ENCODE measurements around the gene LARP6.
"Not testable (repeated sequence)": the region's sequence is repeated elsewhere in the genome, so short reads cannot be mapped to it uniquely, and the experiment has no call there.

Gene LARP6

DNA sequence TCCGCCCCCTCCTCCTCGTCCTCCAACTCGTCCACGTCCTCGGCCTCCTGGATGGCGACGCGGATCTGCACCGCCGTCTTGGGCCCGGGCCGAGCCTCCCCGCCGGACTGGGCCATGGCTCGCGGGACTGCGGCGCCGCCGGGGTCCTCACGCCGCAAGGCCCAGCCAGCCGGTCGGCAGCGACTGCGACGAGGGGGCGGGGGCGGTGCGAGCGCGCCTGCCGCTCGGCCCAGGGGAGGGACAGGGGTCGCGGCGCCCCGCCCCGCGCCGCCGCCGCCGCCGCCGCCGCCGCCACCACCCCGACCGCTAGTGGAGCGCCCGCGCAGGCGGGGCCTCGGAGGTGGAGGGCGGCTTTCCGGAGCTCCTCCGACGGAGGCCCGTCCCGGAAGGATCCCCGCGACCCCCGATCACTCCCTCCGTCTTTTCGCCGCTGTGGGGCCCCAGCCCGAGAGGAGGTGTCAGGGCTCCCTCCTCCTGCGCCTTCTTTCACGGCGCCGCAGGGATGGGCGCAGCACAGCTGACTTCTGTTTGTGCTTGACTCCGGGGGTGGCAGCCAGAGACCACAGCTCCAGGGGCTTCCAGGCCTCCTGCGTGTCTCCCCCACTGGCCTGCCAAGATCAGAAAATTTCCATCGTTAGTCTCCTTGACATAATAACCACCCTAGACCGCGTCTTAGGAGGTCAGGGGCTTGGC lies at the start of gene LARP6:
LARP6 (minus strand) TSS at position 185 of the 693 bp plus-strand sequence; CDS start at position 116, 69 bp downstream.
- peak; percentile 83 for DNase-seq

DNA sequence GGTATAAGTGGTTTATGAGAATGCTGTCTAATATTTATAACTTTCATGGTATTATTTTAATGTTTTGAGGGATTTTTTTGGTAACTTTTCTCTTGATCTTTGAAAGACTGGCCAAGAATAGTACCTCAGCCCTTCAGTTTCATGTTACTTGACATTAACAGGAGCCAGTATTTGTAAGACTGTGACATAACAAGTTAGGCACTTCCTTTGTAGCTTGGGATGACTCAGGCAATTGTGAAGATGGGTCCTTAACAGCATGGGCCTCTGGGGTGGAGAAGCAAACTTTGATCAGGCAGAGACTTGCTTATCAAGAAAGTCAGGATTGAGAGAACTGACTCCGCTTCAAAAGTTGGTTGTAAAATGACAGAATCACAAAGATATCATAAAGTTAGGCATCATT lies 48.1 kb upstream of the LARP6 start:
- DNase-seq, result no peak

DNA sequence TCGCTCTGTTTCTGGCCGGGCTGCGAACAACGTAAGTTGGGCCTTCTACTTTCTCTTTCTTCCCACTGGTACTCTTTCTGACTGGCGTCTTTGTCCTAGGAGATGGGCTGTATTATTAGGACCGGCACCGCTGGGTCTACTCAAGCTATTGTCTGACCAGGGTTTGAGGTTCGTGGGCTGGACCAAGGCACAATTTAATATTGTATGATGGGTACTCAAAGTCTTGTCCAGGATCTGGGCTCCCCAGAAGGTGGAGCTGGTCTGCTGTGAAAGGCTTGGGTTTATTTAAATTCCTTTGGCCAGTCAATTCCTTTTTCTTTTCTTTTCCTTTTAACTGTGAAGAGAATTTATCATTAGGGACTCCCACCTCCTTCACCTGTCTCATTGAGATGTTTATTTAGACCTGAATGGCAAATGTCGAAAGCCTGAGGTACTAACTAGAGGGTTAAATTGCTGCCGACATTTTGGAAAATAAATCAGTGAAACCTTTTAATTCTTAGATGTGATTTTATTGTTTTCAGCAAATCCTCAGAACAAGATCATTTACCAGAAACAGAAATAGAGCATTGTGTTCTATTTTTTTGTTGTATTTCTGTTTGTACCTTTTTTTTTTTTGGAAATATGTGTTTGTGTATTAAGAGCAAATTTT lies 39.1 kb upstream of the LARP6 start:
- DNase-seq, result no peak

DNA sequence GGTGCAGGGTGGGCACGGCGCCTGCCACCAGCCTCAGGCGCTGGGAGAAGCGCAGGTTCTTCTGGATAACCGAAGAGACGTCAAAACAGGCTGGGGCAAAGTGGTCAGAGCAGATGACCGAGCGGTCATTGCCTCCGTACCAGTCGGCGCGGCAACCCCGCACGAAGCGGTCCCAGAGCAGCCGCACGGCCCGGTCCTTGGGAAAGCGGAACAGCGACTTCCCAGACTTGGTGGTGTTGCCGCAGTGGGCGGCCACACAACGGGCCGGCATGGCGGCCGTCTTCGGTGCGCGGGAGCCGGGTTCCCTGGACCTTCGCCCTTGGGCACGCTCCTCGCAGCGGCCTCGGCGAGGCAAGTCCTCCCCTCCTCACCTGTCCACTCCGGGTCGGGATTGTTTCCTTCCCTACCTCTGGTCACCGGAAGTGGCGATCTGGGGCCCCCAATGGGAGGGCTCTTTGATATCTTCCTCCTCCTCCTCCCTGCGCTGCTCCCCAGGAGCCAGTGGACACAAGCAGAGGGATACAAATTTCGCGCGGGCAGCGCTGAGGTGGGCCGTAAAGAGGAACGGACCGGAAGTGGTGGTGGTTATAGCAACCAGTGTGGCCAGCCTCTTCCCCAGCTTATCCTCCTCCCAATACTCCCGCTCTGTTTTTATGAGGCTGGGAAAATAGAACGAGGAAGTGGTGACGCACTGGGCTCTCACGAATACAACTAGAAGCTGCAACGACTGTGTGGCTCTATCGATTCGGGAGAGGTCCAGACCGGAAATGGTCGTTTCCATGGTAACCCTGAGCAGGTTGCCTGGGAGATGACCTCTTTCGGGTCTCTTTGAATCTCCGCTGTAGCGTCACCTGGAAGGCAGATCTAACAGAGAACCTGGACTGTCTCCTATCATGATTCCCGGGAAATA lies 38.3 kb upstream of the LARP6 start, which contains the start of the genes LRRC49 and THAP10:
LRRC49 (plus strand) TSS at position 825 of the 910 bp plus-strand sequence; CDS start at position 894, 69 bp downstream.
THAP10 (minus strand) TSS at position 432 of the 910 bp plus-strand sequence; CDS start at position 271, 161 bp downstream.
- DNase-seq, result peak; percentile 98

DNA sequence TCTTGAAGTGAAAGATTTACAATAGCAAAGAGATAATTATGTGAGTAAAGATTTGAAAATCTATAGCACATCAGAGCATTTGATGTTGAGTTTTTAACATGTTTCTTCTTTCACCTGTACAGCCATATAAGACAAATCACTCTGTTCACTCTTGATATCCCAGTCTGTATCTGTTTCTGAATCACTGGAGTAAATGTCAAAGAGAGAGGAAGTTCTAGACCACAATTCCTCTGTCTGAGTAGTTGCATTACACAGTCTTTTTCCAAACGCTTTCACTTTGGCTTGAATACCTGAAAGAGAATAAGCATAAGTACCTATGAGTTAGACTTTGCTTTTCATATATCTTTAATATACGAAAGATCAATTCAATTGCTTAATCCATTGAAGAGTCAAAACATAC lies 28.4 kb upstream of the LARP6 start:
- no peak for DNase-seq

DNA sequence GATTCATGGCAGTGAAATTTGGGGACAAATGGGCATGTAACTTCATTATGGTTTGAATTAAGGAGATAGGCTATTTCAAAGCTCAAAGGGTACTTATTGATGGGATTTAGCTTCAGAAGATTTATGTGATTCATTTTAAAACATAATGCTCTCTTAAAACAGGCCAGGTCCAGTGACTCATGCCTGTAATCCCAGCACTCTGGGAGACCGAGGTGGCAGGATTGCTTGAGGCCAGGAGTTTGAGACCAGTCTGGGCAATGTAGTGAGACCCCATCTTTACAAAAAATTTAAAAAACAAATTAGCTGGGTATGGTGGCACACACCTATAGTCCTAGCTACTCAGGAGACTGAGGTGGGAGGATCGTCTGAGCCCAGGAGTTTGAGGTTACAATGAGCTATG lies 26.8 kb upstream of the LARP6 start:
- no peak for DNase-seq

DNA sequence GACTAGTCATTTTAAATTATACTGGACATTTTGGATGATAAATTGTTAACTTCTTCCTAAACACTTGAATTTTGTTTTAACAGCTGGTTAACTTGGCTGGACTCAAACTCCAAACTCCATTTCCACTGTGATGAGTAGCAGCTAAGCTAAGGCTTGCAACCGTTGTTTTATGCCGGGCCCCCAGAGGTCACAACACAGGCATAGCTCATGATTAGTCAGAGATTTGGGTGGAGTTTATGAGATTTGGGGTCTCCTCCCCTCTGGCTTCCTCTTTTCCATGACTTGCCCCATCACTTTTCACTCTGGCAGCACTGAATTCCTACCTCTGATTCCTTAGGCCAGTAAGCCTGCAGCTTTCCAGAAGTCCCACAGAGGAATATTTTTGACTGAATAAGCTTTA lies 25.4 kb upstream of the LARP6 start:
- DNase-seq, result no peak

DNA sequence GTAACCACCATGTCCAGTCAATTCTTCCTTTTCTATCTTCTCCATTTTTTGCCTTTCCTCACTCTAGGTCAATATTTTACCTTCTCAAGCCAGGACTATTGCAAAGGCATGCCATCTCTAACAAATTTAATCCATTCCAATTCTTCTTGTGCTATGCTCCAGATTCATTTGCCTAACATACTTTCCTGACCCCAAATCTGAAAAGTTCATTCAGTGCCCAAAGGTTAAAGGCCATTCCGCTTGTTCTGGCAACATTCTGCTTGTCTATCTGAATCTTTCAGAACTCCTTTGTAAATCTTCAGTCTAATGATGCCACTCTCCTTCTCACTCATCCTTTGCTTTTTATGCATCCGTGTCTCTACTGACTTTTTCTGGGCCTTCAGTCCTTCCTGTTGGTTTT lies 22.7 kb upstream of the LARP6 start:
- peak; percentile 40 for DNase-seq

DNA sequence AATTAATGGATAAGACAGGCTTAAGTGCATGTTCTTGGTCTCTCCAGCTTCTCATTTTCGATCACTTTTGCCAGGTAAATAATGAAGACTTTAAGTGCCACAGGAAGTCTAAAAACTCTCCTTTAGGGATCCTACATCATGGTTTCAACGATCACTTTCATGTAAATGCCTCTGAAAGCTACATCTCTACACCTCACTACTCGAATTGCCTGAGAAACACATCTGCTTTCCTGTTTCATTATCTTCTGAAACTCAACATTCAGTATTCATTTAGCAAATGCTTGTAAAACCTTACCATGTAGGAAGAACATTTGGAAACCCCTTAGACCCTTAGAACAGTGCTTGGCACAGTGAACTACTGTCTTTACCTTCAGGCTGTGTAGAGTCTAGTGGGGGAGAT lies 22.1 kb upstream of the LARP6 start:
- DNase-seq, result no peak

DNA sequence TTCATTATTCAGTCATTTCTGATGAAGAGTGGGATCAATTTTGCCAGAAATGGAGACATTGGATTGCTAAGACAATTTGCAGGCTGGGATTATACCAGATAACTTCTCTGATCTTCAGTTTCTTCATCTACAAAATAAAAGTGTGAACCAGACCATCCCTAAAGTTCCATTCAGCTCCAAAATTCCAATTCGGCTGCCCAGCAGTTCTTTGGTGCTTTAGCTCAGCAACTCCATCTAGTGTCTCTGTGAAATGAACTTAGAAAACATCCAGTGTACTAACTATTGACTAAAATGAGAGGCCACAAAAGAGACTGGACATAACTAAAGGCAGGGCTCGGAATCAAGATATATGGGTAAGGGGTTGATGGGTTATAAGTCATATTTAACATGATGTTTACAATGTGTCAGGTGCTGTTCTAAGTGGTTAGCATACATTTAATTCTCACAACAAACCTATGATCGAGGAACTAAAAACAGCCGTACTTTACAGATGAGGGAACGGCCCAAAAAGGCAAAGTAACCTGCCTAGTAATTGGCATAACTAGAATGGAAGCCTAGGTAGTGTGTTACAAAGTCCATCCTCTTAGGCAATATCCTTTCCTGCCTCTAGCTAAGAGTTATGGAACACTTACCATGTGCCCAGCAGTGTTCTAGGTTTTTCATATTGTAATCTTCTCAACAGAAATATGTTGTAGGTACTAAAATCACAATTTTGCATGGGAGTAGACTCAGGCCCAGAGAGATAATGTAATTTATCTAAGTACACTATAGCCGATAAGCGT lies 21.2 kb upstream of the LARP6 start:
- DNase-seq, result peak; percentile 38

DNA sequence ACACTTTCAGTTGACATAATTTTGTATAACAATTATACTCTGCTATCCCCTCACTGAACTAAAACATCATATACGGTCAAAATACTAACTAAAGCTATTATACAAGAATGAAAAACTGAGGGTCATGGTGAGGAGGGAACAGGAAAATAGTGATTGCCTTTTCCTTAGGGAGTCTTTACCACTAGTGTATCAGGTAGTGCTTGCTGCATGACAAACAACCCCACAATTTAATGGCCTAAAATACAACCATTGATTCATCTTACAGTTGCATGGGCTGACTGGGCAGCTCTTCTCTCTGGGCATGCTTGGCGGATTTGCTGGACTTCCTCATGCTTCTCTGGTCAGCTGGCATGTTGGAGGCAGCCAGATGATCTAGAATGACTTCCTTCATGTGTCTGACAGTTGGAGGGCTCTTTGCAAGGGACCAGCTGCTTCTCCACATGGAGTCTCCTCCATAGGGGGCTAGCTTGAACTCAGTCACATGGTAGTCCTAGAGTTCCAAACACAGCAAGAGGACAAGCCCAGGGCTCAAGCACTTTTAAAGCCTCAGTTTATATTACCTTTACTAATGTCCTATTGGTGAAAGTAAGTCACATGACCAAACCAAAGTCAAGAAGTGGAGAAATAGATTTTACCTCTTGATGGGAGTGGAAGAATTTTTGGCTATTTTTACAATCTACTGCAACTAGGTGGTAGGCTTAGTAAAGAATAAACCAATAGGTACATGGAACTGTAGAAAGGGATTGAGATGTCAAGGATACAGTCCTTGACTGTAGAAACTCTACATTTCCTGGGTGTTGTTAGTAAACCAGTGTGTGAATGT lies 19.5 kb upstream of the LARP6 start:
- no peak for DNase-seq

DNA sequence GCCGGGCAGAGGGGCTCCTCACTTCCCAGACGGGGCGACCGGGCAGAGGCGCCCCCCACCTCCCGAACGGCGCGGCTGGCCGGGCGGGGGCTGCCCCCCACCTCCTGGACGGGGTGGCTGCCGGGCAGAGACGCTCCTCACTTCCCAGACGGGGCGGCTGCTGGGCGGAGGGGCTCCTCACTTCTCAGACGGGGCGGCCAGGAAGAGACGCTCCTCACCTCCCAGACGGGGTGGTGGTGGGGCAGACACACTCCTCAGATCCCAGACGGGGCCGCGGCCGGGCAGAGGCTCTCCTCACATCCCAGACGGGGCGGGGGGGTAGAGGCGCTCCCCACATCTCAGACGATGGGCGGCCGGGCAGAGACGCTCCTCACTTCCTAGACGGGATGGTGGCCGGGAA lies 17.5 kb upstream of the LARP6 start:
- DNase-seq, result not testable (repeated sequence)

DNA sequence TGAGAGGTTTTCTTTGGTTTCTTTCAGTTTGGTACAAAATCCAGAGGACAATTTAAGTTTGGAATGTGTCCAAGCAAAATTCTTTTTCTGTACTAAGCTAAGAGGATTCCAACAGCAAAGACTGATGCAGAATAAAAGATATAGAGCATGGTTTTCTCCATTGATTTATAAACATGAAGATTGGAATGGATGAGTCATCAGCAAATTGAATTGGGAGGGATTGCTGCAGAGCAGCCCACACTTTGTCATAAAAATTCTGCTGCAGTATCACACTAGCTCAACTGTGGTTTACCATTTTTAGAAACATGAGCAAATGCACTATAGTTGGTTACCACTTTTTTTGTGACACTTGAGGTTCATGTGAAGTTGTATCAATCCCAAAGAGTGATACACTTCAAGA lies 16.1 kb upstream of the LARP6 start:
- DNase-seq, result peak; percentile 64

DNA sequence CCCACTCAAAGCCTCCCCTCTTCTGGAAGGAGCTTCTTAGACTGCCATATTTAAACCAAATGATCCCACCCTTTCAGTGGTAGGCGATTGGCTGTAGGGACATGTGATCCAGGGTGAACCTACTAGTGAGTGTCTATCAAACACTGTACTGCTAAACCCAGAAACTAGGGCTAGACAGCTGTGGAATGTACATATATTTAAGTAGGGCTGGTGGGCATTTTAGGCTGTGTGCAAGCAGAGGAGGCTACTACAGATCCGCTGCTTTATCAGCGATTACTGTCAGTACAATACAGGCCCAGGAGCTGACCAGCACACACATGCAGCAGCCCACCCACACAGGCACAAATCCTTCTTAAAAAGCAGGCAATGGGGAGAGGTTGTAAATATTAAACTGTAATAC lies 15.4 kb upstream of the LARP6 start:
- no peak for DNase-seq

DNA sequence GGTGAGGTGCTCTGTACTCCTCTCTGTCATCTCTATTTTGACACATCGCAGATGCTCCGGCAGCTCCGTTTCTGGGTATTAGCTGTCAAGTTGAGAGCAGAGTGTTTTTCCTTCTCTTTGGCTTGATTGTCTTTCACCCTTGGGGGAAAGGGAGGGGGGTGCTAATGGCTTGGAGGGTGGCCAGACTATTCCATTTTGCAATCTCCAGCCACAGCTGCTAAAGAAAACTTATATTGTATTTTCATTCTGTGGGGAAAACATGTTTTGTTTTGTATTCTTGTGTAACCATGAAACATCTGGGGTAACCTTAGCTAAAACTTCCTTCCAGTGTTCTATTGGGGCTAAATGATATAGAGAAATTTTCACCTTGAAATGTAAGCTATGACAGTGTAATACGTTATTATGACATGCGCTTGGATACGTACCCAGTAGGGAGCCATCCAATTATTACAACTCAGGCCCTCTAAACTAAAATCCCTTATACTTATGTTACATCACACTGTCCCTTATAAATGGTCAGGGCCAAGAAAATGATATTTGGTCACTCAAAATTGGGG lies 14.0 kb upstream of the LARP6 start:
- DNase-seq, result peak; percentile 75

DNA sequence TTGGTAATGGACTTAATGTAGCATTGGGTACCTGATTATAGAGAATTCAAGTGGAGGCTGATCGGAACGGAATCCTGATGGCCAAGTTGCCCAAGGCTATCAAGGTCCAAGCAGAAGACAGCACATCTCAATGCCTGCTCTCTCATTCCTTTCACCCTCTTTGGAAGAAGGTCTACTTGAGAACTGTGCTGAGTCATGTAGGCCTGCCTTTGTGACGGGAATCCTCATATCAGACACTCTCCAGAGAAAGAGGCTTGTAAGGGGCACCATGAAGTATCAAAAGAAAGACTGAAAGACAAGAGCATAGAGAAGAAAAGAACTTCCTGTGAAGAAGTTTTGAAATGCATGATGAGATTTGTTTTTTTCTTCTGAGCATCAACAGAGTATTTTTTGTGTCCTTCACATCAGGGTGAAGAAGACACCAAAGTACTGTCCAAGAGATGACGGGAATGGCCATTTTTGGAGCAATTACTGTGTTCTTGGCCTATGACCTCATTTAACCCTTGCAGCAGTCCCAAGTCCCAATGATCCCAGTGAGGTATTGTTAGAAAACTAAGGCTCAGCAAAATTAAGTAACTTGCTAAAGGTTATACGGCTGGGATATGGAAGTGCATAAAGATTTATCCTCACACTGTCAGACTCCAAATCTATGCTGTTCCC lies 13.2 kb upstream of the LARP6 start:
- DNase-seq, result no peak

DNA sequence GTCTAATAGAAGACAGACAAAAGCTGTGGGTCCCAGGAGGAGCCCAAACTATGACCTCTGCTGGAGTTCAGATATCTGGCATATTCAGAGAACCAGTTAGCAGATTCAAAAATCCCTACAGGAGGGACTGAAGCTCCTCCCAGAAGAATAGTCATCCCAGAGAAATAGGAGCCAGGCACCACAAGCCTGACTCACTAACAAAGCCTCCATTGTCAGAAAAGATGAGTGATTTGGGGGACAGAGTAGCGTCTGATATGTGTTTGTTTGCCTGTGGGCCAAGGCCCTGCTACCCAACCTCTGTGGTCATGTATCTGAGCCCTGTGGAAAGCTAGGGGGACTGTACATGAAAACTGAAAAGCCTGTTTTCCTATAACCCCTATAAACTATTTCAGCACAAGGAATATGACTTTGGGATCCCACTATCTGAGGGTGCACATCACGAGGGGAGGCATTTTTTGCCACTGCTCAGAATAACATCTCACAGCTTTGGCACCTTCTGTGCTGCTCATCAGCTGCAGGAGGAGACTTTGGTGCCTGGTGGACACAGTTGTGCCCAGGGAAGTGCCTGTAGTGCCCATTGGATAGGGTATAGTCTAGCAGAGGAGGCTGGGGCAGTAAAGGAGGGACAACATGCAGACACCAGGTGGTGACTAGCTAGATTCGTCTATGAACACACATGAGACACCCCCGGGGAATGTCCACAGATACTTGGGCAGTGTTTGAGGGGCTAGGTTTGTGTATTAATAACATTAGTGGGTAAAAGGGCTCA lies 9.7 kb upstream of the LARP6 start:
- no peak for DNase-seq

DNA sequence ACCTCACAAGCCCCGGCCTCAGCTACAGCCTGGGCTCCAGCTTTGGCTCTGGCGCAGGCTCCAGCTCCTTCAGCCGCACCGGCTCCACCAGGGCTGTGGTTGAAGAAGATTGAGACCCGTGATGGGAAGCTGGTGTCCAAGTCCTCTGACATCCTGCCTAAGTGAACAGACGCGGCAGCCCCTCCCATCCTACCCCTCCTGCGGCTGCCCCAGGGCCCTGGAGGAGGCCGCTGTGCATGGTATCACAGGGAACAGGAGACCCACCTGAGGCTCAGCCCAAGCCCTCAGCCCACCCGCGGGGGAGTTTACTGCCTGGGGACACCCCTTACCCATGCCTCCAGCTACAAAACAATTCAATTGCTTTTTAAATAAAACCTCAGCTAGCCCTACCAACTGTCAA lies 6.0 kb upstream of the LARP6 start:
- DNase-seq, result no peak

DNA sequence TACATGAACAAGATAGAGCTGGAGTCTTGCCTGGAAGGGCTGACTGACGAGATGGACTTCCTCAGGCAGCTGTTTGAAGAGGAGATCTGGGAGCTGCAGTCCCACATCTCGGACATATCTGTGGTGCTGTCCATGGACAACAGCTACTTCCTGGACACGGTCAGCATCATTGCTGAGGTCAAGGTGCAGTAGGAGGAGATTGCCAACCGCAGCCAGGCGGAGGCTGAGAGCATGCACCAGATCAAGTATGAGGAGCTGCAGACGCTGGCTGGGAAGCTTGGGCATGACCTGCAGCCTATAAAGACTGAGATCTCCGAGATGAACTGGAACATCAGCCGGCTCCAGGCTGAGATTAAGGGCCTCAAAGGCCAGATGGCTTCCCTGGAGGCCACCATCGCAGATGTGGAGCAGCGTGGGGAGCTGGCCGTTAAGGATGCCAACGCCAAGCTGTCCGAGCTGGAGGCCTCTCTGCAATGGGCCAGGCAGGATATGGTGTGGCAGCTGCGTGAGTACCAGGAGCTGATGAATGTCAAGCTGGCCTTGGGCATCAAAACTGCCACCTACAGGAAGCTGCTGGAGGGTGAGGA lies 5.5 kb upstream of the LARP6 start:
- DNase-seq, result no peak

Measured in eye (tissue), 1 donor.